HG02798 (cell line): ENCODE data around the gene TTC23L.
A peak's percentile ranks its signal among the peaks of the same experiment; 100 is the strongest.
"Not testable (repeated sequence)": the region's sequence is repeated elsewhere in the genome, so short reads cannot be mapped to it uniquely, and the experiment has no call there.

ENCODE experiments used
- ATAC-seq: cut with Tn5 transposase; IDR thresholded peaks from one replicate; pipeline ENCODE4 v1.9.1; 2021; ENCODE audit warnings: mild to moderate bottlenecking; ENCODE audit not compliant: unreplicated experiment, poor library complexity

The TTC23L gene

GRCh38 chr5:34838785-34839714, at the start of gene TTC23L:
Gene TTC23L, plus strand, starts transcription at chr5:34839164. Its CDS starts 1,508 bp downstream, at chr5:34840672.
- peak; percentile 99 for ATAC-seq

- ATAC-seq: no peak
Measured at GRCh38 chr5:34789639-34790038, 49.3 kb upstream of the TTC23L start.

- no peak for ATAC-seq
Measured at GRCh38 chr5:34790069-34790468, 48.9 kb upstream of the TTC23L start.

GRCh38 chr5:34791761-34792244, 47.2 kb upstream of the TTC23L start:
- ATAC-seq: no peak

GRCh38 chr5:34802834-34803563, 36.0 kb upstream of the TTC23L start:
- ATAC-seq: no peak

GRCh38 chr5:34803974-34804732, 34.8 kb upstream of the TTC23L start:
- no peak for ATAC-seq

- no peak for ATAC-seq
Measured at GRCh38 chr5:34804913-34805312, 34.1 kb upstream of the TTC23L start.

- ATAC-seq: no peak
Measured at GRCh38 chr5:34806532-34806931, 32.4 kb upstream of the TTC23L start.

- ATAC-seq: no peak
Measured at GRCh38 chr5:34811706-34812105, 27.3 kb upstream of the TTC23L start.

GRCh38 chr5:34813509-34813908, 25.5 kb upstream of the TTC23L start:
- ATAC-seq: no peak

- ATAC-seq: no peak
Measured at GRCh38 chr5:34817558-34818351, 21.2 kb upstream of the TTC23L start.

- no peak for ATAC-seq
Measured at GRCh38 chr5:34818717-34819116, 20.2 kb upstream of the TTC23L start.

GRCh38 chr5:34820593-34820992, 18.4 kb upstream of the TTC23L start:
- ATAC-seq: no peak

- no peak for ATAC-seq
Measured at GRCh38 chr5:34822956-34823715, 15.8 kb upstream of the TTC23L start.

GRCh38 chr5:34826347-34826746, 12.6 kb upstream of the TTC23L start:
- ATAC-seq: no peak

- no peak for ATAC-seq
Measured at GRCh38 chr5:34827588-34828506, 11.1 kb upstream of the TTC23L start.

GRCh38 chr5:34830827-34831226, 8.1 kb upstream of the TTC23L start:
- ATAC-seq: not testable (repeated sequence)

GRCh38 chr5:34831303-34831702, 7.7 kb upstream of the TTC23L start:
- no peak for ATAC-seq
